Trophoblast cell (in vitro differentiated cells and primary cell): ENCODE measurements around the gene BTNL3.

ENCODE experiments used
- DNase-seq, 2 donors: peaks; one replicate each; pipeline ENCODE4 v3.0.0-alpha.2; 2016
- H2AFZ ChIP-seq: 2 replicates; pipeline ENCODE4 v1.6.1; 2013; ENCODE audit warnings: low read length, moderate library complexity, mild to moderate bottlenecking; ENCODE audit not compliant: insufficient read depth, poor library complexity
- H2AK5ac ChIP-seq: 2 replicates; pipeline ENCODE4 v1.6.1; 2013; ENCODE audit warnings: mild to moderate bottlenecking, low read length
- H2BK120ac ChIP-seq: 2 replicates; pipeline ENCODE4 v1.6.1; 2013; ENCODE audit warnings: low read length, mild to moderate bottlenecking, moderate library complexity; ENCODE audit not compliant: insufficient read depth, poor library complexity
- H2BK12ac ChIP-seq: 2 replicates; pipeline ENCODE4 v1.6.1; 2013; ENCODE audit warnings: mild to moderate bottlenecking, low read length, moderate library complexity
- H2BK5ac ChIP-seq: 2 replicates; pipeline ENCODE4 v1.6.1; 2013; ENCODE audit warnings: low read length, low read depth, moderate library complexity, mild to moderate bottlenecking; ENCODE audit not compliant: poor library complexity
- H3K14ac ChIP-seq: 2 replicates; pipeline ENCODE4 v1.6.1; 2013; ENCODE audit warnings: mild to moderate bottlenecking, low read length
- H3K18ac ChIP-seq: 2 replicates; pipeline ENCODE4 v1.6.1; 2013; ENCODE audit warnings: mild to moderate bottlenecking, low read length
- H3K23ac ChIP-seq: 2 replicates; pipeline ENCODE4 v1.6.1; 2013; ENCODE audit warnings: low read length
- H3K27ac ChIP-seq: 2 replicates; pipeline ENCODE4 v1.5.1; 2013; ENCODE audit warnings: low read depth, mild to moderate bottlenecking, inconsistent platforms, low read length, moderate library complexity
- H3K27me3 ChIP-seq: 2 replicates; pipeline ENCODE4 v1.6.1; 2013; ENCODE audit warnings: inconsistent platforms, mild to moderate bottlenecking, low read length, moderate library complexity; ENCODE audit not compliant: insufficient read depth
- H3K36me3 ChIP-seq, 2 experiments: 1 replicate in 1 of 2; 2 replicates in 1 of 2; pipeline ENCODE4 v1.6.1; 2013; ENCODE audit warnings: low read length in 2 of 2, mild to moderate bottlenecking in 2 of 2, moderate library complexity in 1 of 2; ENCODE audit not compliant: insufficient read depth in 2 of 2, control insufficient read depth in 1 of 2
- H3K4ac ChIP-seq: 2 replicates; pipeline ENCODE4 v1.6.1; 2013; ENCODE audit warnings: low read depth, mild to moderate bottlenecking, low read length, moderate library complexity
- H3K4me1 ChIP-seq, 2 experiments: 1 replicate in 1 of 2; 2 replicates in 1 of 2; pipeline ENCODE4 v1.6.1; 2013; ENCODE audit warnings: low read length in 2 of 2, mild to moderate bottlenecking in 2 of 2, moderate library complexity in 1 of 2; ENCODE audit not compliant: insufficient read depth in 2 of 2, control insufficient read depth in 1 of 2
- H3K4me2 ChIP-seq: 2 replicates; pipeline ENCODE4 v1.6.1; 2013; ENCODE audit warnings: inconsistent platforms, mild to moderate bottlenecking, low read length, moderate library complexity
- H3K4me3 ChIP-seq: 2 replicates; pipeline ENCODE4 v1.5.1; 2013; ENCODE audit warnings: mild to moderate bottlenecking, low read depth, low read length, inconsistent platforms
- H3K79me1 ChIP-seq: one replicate; pipeline ENCODE4 v1.6.1; 2013; ENCODE audit warnings: low read length
- H3K79me2 ChIP-seq: 2 replicates; pipeline ENCODE4 v1.6.1; 2013; ENCODE audit warnings: low read length, mild to moderate bottlenecking; ENCODE audit not compliant: control insufficient read depth, insufficient read depth, poor library complexity
- H3K9ac ChIP-seq: 2 replicates; pipeline ENCODE4 v1.6.1; 2013; ENCODE audit warnings: mild to moderate bottlenecking, low read length
- H3K9me3 ChIP-seq: 2 replicates; pipeline ENCODE4 v1.6.1; 2013; ENCODE audit warnings: low read depth, mild to moderate bottlenecking, control low read depth, inconsistent platforms, low read length; ENCODE audit not compliant: insufficient read depth
- H4K12ac ChIP-seq: 2 replicates; pipeline ENCODE4 v1.6.1; 2013; ENCODE audit warnings: low read depth, mild to moderate bottlenecking, low read length, moderate library complexity
- H4K8ac ChIP-seq: 2 replicates; pipeline ENCODE4 v1.6.1; 2013; ENCODE audit warnings: low read depth, mild to moderate bottlenecking, low read length, moderate library complexity
- H4K91ac ChIP-seq: one replicate; pipeline ENCODE4 v1.6.1; 2013; ENCODE audit warnings: low read depth, mild to moderate bottlenecking, low read length, moderate library complexity
- WGBS: extraction: QIAGEN DNeasy Blood & Tissue Kit; methylation state at CpG from one replicate; pipeline ENCODE4 v1.1.7; 2013; ENCODE audit warnings: missing lambda C conversion rate; ENCODE audit not compliant: insufficient read length, insufficient coverage; ENCODE audit errors: extremely low coverage; 5-methylcytosine and 5-hydroxymethylcytosine counted together

The BTNL3 gene

GRCh38 chr5:181042036-181042713 is 53.5 kb downstream of the BTNL3 start:
- DNase-seq = no peak

GRCh38 chr5:181042722-181043121 is 54.1 kb downstream of the BTNL3 start:
- DNase-seq = no peak
- Histone ChIP-seq H3K4me3 (no peak overlapping the region), H4K91ac (no peak overlapping the region), H2BK12ac (no peak overlapping the region), H3K14ac (no peak overlapping the region), H3K79me2 (no peaks in the 10 kb centered on the region), H3K18ac (no peak overlapping the region), H2BK5ac (no peak overlapping the region), H4K12ac (no peak overlapping the region), H3K79me1 (no peaks in the 10 kb centered on the region), H3K4me1 (no peaks in the 10 kb centered on the region), H3K9me3 (peaks cover 1% of the 10 kb centered on the region), H3K27me3 (no peaks in the 10 kb centered on the region), H2AK5ac (no peak overlapping the region), H3K36me3 (no peaks in the 10 kb centered on the region), H3K27ac (no peak overlapping the region), H3K23ac (no peak overlapping the region), H2BK120ac (no peak overlapping the region), H2AFZ (no peak overlapping the region), H3K4ac (no peak overlapping the region), H3K9ac (no peak overlapping the region), H4K8ac (no peak overlapping the region), H3K4me2 (no peak overlapping the region)
- WGBS = no CpG with 5 or more reads among the region's 11 CpGs

More at GRCh38 chr5:181042036-181042713, 53.5 kb downstream of the BTNL3 start:
- Histone ChIP-seq H2BK12ac (no peak overlapping the region), H3K36me3 (no peaks in the 10 kb centered on the region), H3K4me2 (no peak overlapping the region), H4K8ac (no peak overlapping the region), H4K91ac (no peak overlapping the region), H3K27me3 (no peaks in the 10 kb centered on the region), H3K18ac (no peak overlapping the region), H3K23ac (no peak overlapping the region), H3K9me3 (peaks cover 1% of the 10 kb centered on the region), H3K4me3 (no peak overlapping the region), H3K27ac (no peak overlapping the region), H2BK5ac (no peak overlapping the region), H3K4me1 (no peaks in the 10 kb centered on the region), H2AFZ (no peak overlapping the region), H2AK5ac (no peak overlapping the region), H3K79me1 (no peaks in the 10 kb centered on the region), H3K14ac (no peak overlapping the region), H3K4ac (no peak overlapping the region), H2BK120ac (no peak overlapping the region), H4K12ac (no peak overlapping the region), H3K79me2 (no peaks in the 10 kb centered on the region), H3K9ac (no peak overlapping the region)
- WGBS = no CpG with 5 or more reads among the region's 15 CpGs

GRCh38 chr5:181043285-181044092 is 54.8 kb downstream of the BTNL3 start:
- Histone ChIP-seq H3K79me2 (no peaks in the 10 kb centered on the region), H3K9me3 (peaks cover 1% of the 10 kb centered on the region), H2AFZ (no peak overlapping the region), H4K12ac (no peak overlapping the region), H3K18ac (no peak overlapping the region), H3K27ac (no peak overlapping the region), H2BK5ac (no peak overlapping the region), H4K91ac (no peak overlapping the region), H3K27me3 (no peaks in the 10 kb centered on the region), H4K8ac (no peak overlapping the region), H3K4me3 (no peak overlapping the region), H2BK12ac (no peak overlapping the region), H2BK120ac (no peak overlapping the region), H3K4me1 (no peaks in the 10 kb centered on the region), H3K4me2 (no peak overlapping the region), H3K36me3 (no peaks in the 10 kb centered on the region), H3K14ac (no peak overlapping the region), H2AK5ac (no peak overlapping the region), H3K4ac (no peak overlapping the region), H3K23ac (no peak overlapping the region), H3K79me1 (no peaks in the 10 kb centered on the region), H3K9ac (no peak overlapping the region)
- no peak for DNase-seq
- WGBS = no CpG with 5 or more reads among the region's 12 CpGs

- Histone ChIP-seq H3K4me1 (no peaks in the 10 kb centered on the region), H3K4me3 (no peak overlapping the region), H2BK5ac (no peak overlapping the region), H3K79me2 (no peaks in the 10 kb centered on the region), H3K27me3 (no peaks in the 10 kb centered on the region), H3K9me3 (peaks cover 1% of the 10 kb centered on the region), H3K4me2 (no peak overlapping the region), H3K4ac (no peak overlapping the region), H4K91ac (no peak overlapping the region), H2AK5ac (no peak overlapping the region), H3K79me1 (no peaks in the 10 kb centered on the region), H3K18ac (no peak overlapping the region), H3K9ac (no peak overlapping the region), H2BK120ac (no peak overlapping the region), H4K12ac (no peak overlapping the region), H2BK12ac (no peak overlapping the region), H3K23ac (no peak overlapping the region), H2AFZ (no peak overlapping the region), H3K27ac (no peak overlapping the region), H3K36me3 (no peaks in the 10 kb centered on the region), H4K8ac (no peak overlapping the region), H3K14ac (no peak overlapping the region)
- DNase-seq = no peak
- WGBS = no CpG with 5 or more reads among the region's 10 CpGs
Observed at GRCh38 chr5:181044093-181044599, 55.5 kb downstream of the BTNL3 start.
